Mesothelial cell of epicardium (in vitro differentiated cells): Measurements from ENCODE around the gene UPK1B. TPM values are rescaled to one million over a fixed set of nuclear protein-coding genes. Genes with fewer than 3 reads are reported as not detected.

Experiments
- DNase-seq, 2 experiments: peaks; one replicate each; pipeline ENCODE4 v3.0.0; 2021; ENCODE audit warnings: low spot score in 2 of 2; ENCODE audit not compliant: unreplicated experiment in 2 of 2
- H3K27ac Mint-ChIP-seq: 2 replicates; pipeline ENCODE4 v1.8.0; 2021; ENCODE audit warnings: mixed read lengths
- H3K27me3 Mint-ChIP-seq: 2 replicates; pipeline ENCODE4 v1.8.0; 2021; ENCODE audit warnings: low read depth, mixed read lengths
- H3K36me3 Mint-ChIP-seq: 2 replicates; pipeline ENCODE4 v1.8.0; 2021; ENCODE audit warnings: mixed read lengths
- H3K4me1 Mint-ChIP-seq: 2 replicates; pipeline ENCODE4 v1.8.0; 2021; ENCODE audit warnings: mixed read lengths
- H3K4me3 Mint-ChIP-seq: 2 replicates; pipeline ENCODE4 v1.8.0; 2021; ENCODE audit warnings: mild to moderate bottlenecking, moderate library complexity, mixed read lengths
- H3K9me3 Mint-ChIP-seq: 2 replicates; pipeline ENCODE4 v1.8.0; 2021; ENCODE audit warnings: mixed read lengths
- CTCF ChIP-seq: fragments of 200-600 bp; sonication (generic); IDR thresholded peaks from one replicate; pipeline ENCODE4 v1.5.0; 2021; ENCODE audit warnings: antibody characterized with exemption; ENCODE audit not compliant: unreplicated experiment
- total RNA-seq: library from RNA; stranded (reverse); gene quantifications from 3 replicates; pipeline ENCODE4 v1.2.1, GENCODE V29; 2021

The UPK1B gene
- total RNA-seq, 1 donor from 2014 or later = 0.47 TPM

DNA sequence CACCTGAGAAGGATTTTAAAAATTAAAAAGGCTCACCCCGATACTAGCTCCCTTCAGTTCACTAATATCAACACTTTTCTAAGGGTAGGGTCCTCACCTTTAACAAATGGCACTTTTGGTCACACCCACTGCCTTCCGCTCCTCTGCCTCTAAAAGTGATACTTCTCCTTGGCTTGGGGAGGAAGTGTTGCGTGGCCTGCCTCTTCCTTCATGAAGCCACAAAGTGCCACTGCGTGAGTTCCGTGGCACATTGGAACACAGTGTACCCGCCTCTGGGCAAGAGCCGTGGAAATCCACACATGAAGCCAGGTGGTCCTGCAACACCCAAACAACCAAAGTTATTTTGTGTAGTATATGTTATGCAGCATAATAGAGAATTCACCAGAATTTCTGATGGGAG lies 63.4 kb downstream of the UPK1B start:
- no peaks in the 10 kb centered on the region for H3K27me3 Mint-ChIP-seq
- H3K4me3 Mint-ChIP-seq = no peak overlapping the region
- H3K4me1 Mint-ChIP-seq = peaks cover 11% of the 10 kb centered on the region
- no peak overlapping the region for H3K27ac Mint-ChIP-seq
- DNase-seq = no peak
- TF ChIP-seq CTCF = no peak
- peaks cover 26% of the 10 kb centered on the region for H3K36me3 Mint-ChIP-seq
- no peaks in the 10 kb centered on the region for H3K9me3 Mint-ChIP-seq

DNA sequence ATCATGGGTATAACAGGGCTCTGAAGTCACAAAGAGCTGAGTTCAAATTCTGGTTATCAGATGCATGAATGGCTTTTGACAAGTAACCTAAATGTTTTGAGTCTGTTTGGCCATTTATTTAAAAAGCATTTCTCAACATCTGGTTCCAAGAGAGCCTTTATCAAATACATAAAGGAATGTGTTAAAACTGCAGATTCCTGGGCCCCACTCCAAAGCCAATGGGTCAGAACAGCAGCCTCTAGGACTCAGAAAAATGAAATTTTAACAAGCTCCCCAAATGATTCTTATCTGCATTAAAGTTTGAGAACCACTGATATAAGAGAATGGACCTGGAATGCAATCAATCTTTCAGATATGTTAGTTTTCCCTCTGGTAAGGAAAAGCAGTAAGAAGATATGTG lies 63.9 kb downstream of the UPK1B start:
- H3K27me3 Mint-ChIP-seq = no peaks in the 10 kb centered on the region
- H3K9me3 Mint-ChIP-seq = no peaks in the 10 kb centered on the region
- no peak overlapping the region for H3K4me3 Mint-ChIP-seq
- peaks cover 11% of the 10 kb centered on the region for H3K4me1 Mint-ChIP-seq
- TF ChIP-seq CTCF = no peak
- no peak for DNase-seq
- H3K27ac Mint-ChIP-seq = no peak overlapping the region
- H3K36me3 Mint-ChIP-seq = peaks cover 26% of the 10 kb centered on the region

DNA sequence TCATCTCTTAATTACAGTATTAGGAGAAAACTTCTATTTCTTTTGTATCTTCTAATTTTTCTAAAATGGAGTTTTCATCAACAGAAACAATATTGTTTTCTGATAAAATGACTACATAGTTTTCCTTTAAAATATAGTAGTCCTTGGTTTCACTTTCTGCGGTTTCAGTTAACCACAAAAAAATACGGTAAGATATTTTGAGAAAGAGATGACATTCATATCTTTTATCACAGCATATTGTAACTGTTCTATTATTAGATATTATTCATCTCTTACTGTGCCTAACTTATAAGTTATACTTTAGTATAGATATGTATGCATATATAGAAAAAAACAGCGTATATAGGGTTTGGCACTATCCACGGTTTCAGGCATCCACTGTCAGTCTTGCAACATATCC lies 65.0 kb downstream of the UPK1B start:
- H3K4me1 Mint-ChIP-seq = peaks cover 11% of the 10 kb centered on the region

GRCh38 chr3:119239206-119239820 lies 65.9 kb downstream of the UPK1B start:
- peaks cover 20% of the 10 kb centered on the region for H3K36me3 Mint-ChIP-seq
- H3K27ac Mint-ChIP-seq = peak overlapping the region; percentile 87
- no peak for DNase-seq
- no peaks in the 10 kb centered on the region for H3K27me3 Mint-ChIP-seq
- no peak for TF ChIP-seq CTCF
- H3K4me1 Mint-ChIP-seq = peaks cover 18% of the 10 kb centered on the region
- H3K4me3 Mint-ChIP-seq = peak overlapping the region; percentile 72
- no peaks in the 10 kb centered on the region for H3K9me3 Mint-ChIP-seq

More for the DNA sequence above, 65.0 kb downstream of the UPK1B start:
- Mint-ChIP-seq H3K4me3 (no peak overlapping the region), H3K27ac (no peak overlapping the region), H3K9me3 (no peaks in the 10 kb centered on the region), H3K36me3 (peaks cover 23% of the 10 kb centered on the region), H3K27me3 (no peaks in the 10 kb centered on the region)
- TF ChIP-seq CTCF = no peak
- DNase-seq = no peak

DNA sequence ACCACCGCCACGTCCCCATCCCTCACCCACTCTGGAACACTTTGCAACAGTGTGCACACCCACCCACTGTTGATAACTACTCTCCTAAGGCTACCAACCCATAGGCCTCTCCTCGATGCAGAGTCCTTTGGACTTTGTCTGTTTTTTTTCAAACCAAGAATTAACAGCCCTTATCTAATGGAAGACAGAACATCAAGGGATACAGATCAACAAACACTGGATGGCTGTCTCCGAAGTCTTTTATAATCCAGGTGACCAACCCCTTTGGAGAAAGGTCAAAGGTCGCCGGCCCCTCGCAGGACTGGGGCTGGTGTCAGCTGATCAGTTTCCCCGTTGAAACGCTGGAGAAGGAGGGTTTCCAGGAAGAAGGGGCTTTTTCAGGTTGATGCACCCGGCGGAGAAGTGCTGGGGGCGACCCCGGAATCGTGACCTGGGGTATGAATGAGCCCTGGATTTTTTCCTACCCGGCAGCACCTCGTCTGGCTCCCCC lies 66.7 kb downstream of the UPK1B start:
- no peak for DNase-seq
- Mint-ChIP-seq H3K27me3 (no peaks in the 10 kb centered on the region), H3K36me3 (peaks cover 13% of the 10 kb centered on the region), H3K4me1 (peaks cover 18% of the 10 kb centered on the region), H3K9me3 (no peaks in the 10 kb centered on the region), H3K27ac (peak overlapping the region; percentile 87), H3K4me3 (peak overlapping the region; percentile 72)
- TF ChIP-seq CTCF = no peak
